Cerebellar nuclear complex (tissue), 1 donor: ENCODE results near the gene HCLS1.
"Not testable (repeated sequence)": the region's sequence is repeated elsewhere in the genome, so short reads cannot be mapped to it uniquely, and the experiment has no call there.

Experiments used
- DNase-seq, 2 experiments: peaks; one replicate each; lab custom pipeline; 2025; lab: John Stamatoyannopoulos, UW

The HCLS1 gene

GRCh38 chr3:121660356-121661171, at the start of gene HCLS1:
Gene HCLS1 (minus strand): TSS chr3:121660903. CDS start chr3:121658347, 2,556 bp downstream.
- DNase-seq, result no peak

- no peak for DNase-seq
These were observed 49.6 kb upstream of the HCLS1 start for GRCh38 chr3:121710347-121710746.

GRCh38 chr3:121707531-121708273, 47.0 kb upstream of the HCLS1 start:
- DNase-seq, result no peak

- no peak for DNase-seq
These were observed 44.8 kb upstream of the HCLS1 start for GRCh38 chr3:121705541-121705940.

GRCh38 chr3:121703973-121704372, 43.3 kb upstream of the HCLS1 start:
- no peak for DNase-seq

- no peak for DNase-seq
These were observed 38.2 kb upstream of the HCLS1 start for GRCh38 chr3:121698901-121699300.

- no peak for DNase-seq
These were observed 37.8 kb upstream of the HCLS1 start for GRCh38 chr3:121698476-121698875.

- no peak for DNase-seq
These were observed 35.5 kb upstream of the HCLS1 start for GRCh38 chr3:121696186-121696585.

GRCh38 chr3:121692010-121692699, 31.5 kb upstream of the HCLS1 start:
- DNase-seq, result no peak

- no peak for DNase-seq
These were observed 30.2 kb upstream of the HCLS1 start for GRCh38 chr3:121690777-121691405.

GRCh38 chr3:121688747-121689146, 28.0 kb upstream of the HCLS1 start:
- not testable (repeated sequence) for DNase-seq

- DNase-seq, result no peak
These were observed 21.1 kb upstream of the HCLS1 start for GRCh38 chr3:121681792-121682191.

GRCh38 chr3:121677141-121677540, 16.4 kb upstream of the HCLS1 start:
- DNase-seq, result no peak

GRCh38 chr3:121670676-121671075, 10.0 kb upstream of the HCLS1 start:
- no peak for DNase-seq

- DNase-seq, result no peak
These were observed 6.6 kb upstream of the HCLS1 start for GRCh38 chr3:121667333-121667732.

- no peak for DNase-seq
These were observed 4.8 kb upstream of the HCLS1 start for GRCh38 chr3:121665488-121665887.

- no peak for DNase-seq
These were observed 2.6 kb upstream of the HCLS1 start for GRCh38 chr3:121663171-121663847.

GRCh38 chr3:121662742-121663141, 2.0 kb upstream of the HCLS1 start:
- DNase-seq, result no peak

- no peak for DNase-seq
These were observed 673 bp upstream of the HCLS1 start for GRCh38 chr3:121661376-121661775.

GRCh38 chr3:121659586-121659985, 1.1 kb downstream of the HCLS1 start:
- no peak for DNase-seq

GRCh38 chr3:121658716-121659435, 1.8 kb downstream of the HCLS1 start:
- DNase-seq, result no peak
